Lower leg skin (tissue), 4 donors: ENCODE measurements around the gene HOXD10. TPM values are rescaled to one million over a fixed set of nuclear protein-coding genes. Genes with fewer than 3 reads are reported as not detected.

Experiments
- DNase-seq, 2 donors: peaks; one replicate each; pipeline ENCODE4 v3.0.0-alpha.2; 2019; ENCODE audit warnings: low spot score in 2 of 2
- H3K4me3 ChIP-seq: fragments of 200-600 bp; sonication (generic); 2 replicates; pipeline ENCODE4 v1.5.1; 2017; ENCODE audit warnings: mild to moderate bottlenecking, low read depth; ENCODE audit not compliant: poor library complexity, severe bottlenecking
- CTCF ChIP-seq, 3 donors: fragments of 450-650 bp; IDR thresholded peaks; one replicate each; pipeline ENCODE4 v1.5.1; 2016; ENCODE audit warnings: antibody characterized with exemption in 3 of 3, mild to moderate bottlenecking in 3 of 3, moderate library complexity in 2 of 3
- POLR2A ChIP-seq, 2 donors: fragments of 450-650 bp; IDR thresholded peaks; one replicate each; pipeline ENCODE4 v1.6.1; 2016 to 2017; ENCODE audit warnings: antibody characterized with exemption in 2 of 2, mild to moderate bottlenecking in 1 of 2, moderate library complexity in 1 of 2
- WGBS, 2 donors: methylation state at CpG; one replicate each; pipeline ENCODE4 v1.1.5; 2018; 5-methylcytosine and 5-hydroxymethylcytosine counted together
- intact Hi-C: fragments of 100-400 bp; cut with DNase I; formaldehyde crosslinking; loops from one replicate; pipeline ENCODE4 v1.15.0; 2023; ENCODE audit warnings: low total_unique reads
- total RNA-seq, 4 donors: library from RNA; depleted of rRNA; stranded (reverse); fragments of >200 nt; gene quantifications; one replicate each; pipeline ENCODE4 v1.1.0, GENCODE V29; 2016

The HOXD10 gene
- total RNA-seq, 4 donors from 2014 or later, result 0.29 to 3.1 (median 1.4) TPM; not detected in 1

GRCh38 chr2:176121190-176122051, 4.8 kb downstream of the HOXD10 start:
- no peak for TF ChIP-seq POLR2A (IDR thresholded peaks at IDR 0.05)
- TF ChIP-seq CTCF (IDR thresholded peaks at IDR 0.05), result no peak
- intact Hi-C loops, result loop anchor here (5.0 to 10.0 kb wide), 2 partner anchors 516 to 1033 kb away; no protein-coding TSS in a partner anchor
- DNase-seq, result peak in 1 of 2 donors; percentile 74
- WGBS, 2 donors, result 25 to 26% methylated on average over 44 to 53 of the region's 53 CpGs
- H3K4me3 ChIP-seq, result no peak overlapping the region

- 4 to 5% methylated on average over 43 to 47 of the region's 47 CpGs for WGBS, 2 donors
- no peak for DNase-seq
- intact Hi-C loops, result loop anchor here (5.0 to 10.0 kb wide), 2 partner anchors 515 to 1033 kb away; no protein-coding TSS in a partner anchor
Observed at GRCh38 chr2:176122052-176122682, 5.6 kb downstream of the HOXD10 start.

DNA sequence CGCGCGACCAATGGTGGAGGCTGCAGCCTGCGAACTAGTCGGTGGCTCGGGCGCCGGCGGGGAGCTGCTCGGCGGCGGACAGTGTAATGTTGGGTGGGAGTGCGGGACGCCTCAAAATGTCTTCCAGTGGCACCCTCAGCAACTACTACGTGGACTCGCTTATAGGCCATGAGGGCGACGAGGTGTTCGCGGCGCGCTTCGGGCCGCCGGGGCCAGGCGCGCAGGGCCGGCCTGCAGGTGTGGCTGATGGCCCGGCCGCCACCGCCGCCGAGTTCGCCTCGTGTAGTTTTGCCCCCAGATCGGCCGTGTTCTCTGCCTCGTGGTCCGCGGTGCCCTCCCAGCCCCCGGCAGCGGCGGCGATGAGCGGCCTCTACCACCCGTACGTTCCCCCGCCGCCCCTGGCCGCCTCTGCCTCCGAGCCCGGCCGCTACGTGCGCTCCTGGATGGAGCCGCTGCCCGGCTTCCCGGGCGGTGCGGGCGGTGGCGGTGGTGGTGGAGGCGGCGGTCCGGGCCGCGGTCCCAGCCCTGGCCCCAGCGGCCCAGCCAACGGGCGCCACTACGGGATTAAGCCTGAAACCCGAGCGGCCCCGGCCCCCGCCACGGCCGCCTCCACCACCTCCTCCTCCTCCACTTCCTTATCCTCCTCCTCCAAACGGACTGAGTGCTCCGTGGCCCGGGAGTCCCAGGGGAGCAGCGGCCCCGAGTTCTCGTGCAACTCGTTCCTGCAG, 6.3 kb downstream of the HOXD10 start, which contains the start of gene HOXD9:
HOXD9 (plus strand) TSS at position 37 of the 728 bp plus-strand sequence; CDS start at position 87, 50 bp downstream.
- TF ChIP-seq POLR2A (IDR thresholded peaks at IDR 0.05) (no peak), CTCF (IDR thresholded peaks at IDR 0.05) (no peak)
- 6% methylated on average over 13 to 30 of the region's 84 CpGs for WGBS, 2 donors
- peak; percentile 60 to 96 for DNase-seq
- peak within 1 kb of the TSS; percentile 38 for H3K4me3 ChIP-seq
- intact Hi-C loops, result loop anchor here (5.0 to 10.0 kb wide), 2 partner anchors 514 to 1032 kb away; no protein-coding TSS in a partner anchor

More at GRCh38 chr2:176122052-176122682, 5.6 kb downstream of the HOXD10 start:
- TF ChIP-seq CTCF (IDR thresholded peaks at IDR 0.05) (no peak), POLR2A (IDR thresholded peaks at IDR 0.05) (no peak)
- H3K4me3 ChIP-seq, result peak overlapping the region; percentile 38

- intact Hi-C loops, result loop anchor here (5.0 to 10.0 kb wide), 2 partner anchors 514 to 1031 kb away; no protein-coding TSS in a partner anchor
- WGBS, 2 donors, result 18 to 22% methylated on average over 26 to 35 of the region's 40 CpGs
- no peak for TF ChIP-seq CTCF (IDR thresholded peaks at IDR 0.05)
- TF ChIP-seq POLR2A (IDR thresholded peaks at IDR 0.05), result no peak
- peak in 1 of 2 donors; percentile 87 for DNase-seq
- peak overlapping the region; percentile 38 for H3K4me3 ChIP-seq
Observed at GRCh38 chr2:176123411-176124109, 7.0 kb downstream of the HOXD10 start.
